GM08714 (cell line): ENCODE results near the gene WDR75.

Source experiments
- H3K4me3 ChIP-seq: fragments of 200-500 bp; sonication (Bioruptor generic); 2 replicates; pipeline ENCODE4 v1.5.1; 2014; ENCODE audit warnings: mild to moderate bottlenecking, low read length, inconsistent platforms
- ZNF274 ChIP-seq: IDR thresholded peaks from 2 replicates; pipeline ENCODE4 v1.6.1; 2012; ENCODE audit warnings: mild to moderate bottlenecking, low read depth, low read length

Gene WDR75

GRCh38 chr2:189501487-189501886, 60.2 kb downstream of the WDR75 start:
- no peak overlapping the region for H3K4me3 ChIP-seq
- TF ChIP-seq ZNF274: no peak

DNA sequence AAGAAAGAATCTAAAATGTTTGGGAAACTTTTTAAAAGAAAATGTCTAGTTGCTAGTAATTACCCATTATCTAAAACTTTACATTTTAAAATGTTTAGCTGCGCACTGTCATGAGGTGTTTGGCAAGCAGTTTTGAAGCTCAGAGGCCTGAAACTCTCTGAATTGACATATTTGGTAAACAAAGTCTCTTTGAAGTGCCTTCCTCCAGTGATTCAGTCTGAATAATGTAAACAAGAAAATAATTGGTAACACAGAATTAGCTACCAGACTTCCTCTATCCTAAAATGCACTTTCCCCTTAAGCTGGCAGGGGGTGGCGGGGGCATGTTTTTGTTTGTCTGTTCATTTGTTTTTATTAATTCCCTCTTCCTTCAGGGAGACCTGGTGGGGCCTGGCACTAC, 61.4 kb downstream of the WDR75 start:
- no peak overlapping the region for H3K4me3 ChIP-seq

GRCh38 chr2:189504238-189504637, 63.0 kb downstream of the WDR75 start:
- no peak for TF ChIP-seq ZNF274
- H3K4me3 ChIP-seq: no peak overlapping the region

More for the DNA sequence above, 61.4 kb downstream of the WDR75 start:
- no peak for TF ChIP-seq ZNF274

- no peak for TF ChIP-seq ZNF274
- no peak overlapping the region for H3K4me3 ChIP-seq
These were observed 64.2 kb downstream of the WDR75 start for GRCh38 chr2:189505492-189505891.

DNA sequence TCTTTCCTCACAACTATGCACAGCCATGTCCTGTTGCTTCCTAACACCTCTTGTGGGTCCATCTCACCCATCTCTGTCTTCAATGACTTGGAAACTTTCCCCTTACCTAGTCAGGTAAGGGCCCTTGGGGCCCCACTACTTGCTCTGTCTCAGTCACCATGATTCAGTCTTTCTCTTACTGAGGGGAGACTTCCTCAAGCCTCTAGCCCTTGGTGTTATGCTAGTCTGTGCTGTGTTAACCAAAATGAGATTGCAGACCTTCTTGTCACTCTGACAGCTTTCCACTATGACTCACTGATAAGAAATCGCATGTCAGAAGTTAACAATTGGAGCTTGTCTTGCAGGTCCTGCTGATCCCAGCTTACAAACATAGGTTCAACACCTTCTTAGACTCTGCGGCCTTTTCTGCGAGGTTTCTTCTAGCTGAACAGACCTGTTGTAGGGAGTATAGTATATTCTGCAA, 65.3 kb downstream of the WDR75 start:
- H3K4me3 ChIP-seq: no peak overlapping the region
- no peak for TF ChIP-seq ZNF274

GRCh38 chr2:189511210-189511959, 70.1 kb downstream of the WDR75 start:
- no peak for TF ChIP-seq ZNF274
- no peak overlapping the region for H3K4me3 ChIP-seq

DNA sequence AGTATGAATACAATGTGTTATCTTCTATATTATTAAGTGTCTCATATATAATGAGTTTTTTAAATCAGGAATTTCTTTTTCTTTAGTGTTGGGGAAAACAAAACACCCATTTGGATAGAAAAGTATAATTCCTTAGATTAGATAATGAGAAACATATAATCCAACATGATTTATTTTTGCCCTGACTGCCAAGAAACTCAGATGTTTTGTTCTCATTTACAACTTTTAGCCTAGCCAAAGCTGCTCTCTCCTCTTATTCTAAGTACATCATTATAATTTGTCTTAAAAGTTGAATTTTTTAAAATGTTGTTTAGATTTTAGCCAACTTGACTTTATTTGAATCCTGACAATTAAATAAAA, 70.7 kb downstream of the WDR75 start:
- no peak for TF ChIP-seq ZNF274
- H3K4me3 ChIP-seq: no peak overlapping the region

DNA sequence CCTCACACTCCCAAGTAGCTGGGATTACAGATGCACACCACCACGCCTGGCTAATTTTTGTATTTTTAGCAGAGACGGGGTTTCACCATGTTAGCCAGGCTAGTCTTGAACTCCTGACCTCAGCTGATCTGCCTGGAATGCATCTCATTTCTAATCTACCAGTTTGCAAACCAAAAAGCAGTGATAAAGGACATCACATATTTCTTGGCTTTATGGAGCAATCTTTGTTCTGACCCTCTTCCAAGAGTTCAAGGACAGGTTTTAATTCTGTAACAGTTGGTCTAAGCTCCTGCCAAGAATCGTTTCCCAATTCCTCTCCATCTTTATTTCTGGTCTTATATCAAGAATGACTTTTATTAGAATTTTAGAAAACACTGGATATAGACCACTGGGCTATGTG, 71.6 kb downstream of the WDR75 start:
- H3K4me3 ChIP-seq: no peak overlapping the region
- no peak for TF ChIP-seq ZNF274

DNA sequence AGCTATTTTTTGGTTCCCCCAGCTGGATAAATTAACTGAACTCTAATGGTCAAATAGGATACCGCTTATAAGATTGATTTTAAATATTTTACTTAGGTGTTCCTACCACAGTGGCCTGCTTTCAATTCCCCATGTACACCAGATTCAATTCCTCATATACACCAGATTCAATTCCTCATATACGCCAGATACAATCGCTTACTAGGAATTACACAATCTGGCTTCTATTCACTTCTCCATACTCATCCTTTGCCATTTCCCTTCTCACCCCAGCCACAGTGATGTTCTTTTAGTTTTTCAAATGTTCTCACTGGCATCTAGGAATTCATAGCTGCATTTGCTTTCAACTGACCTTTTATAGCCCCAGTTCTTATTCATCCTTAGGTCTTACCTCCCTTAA, 72.8 kb downstream of the WDR75 start:
- no peak overlapping the region for H3K4me3 ChIP-seq
- TF ChIP-seq ZNF274: no peak

GRCh38 chr2:189515264-189515663, 74.0 kb downstream of the WDR75 start:
- no peak for TF ChIP-seq ZNF274
- no peak overlapping the region for H3K4me3 ChIP-seq

DNA sequence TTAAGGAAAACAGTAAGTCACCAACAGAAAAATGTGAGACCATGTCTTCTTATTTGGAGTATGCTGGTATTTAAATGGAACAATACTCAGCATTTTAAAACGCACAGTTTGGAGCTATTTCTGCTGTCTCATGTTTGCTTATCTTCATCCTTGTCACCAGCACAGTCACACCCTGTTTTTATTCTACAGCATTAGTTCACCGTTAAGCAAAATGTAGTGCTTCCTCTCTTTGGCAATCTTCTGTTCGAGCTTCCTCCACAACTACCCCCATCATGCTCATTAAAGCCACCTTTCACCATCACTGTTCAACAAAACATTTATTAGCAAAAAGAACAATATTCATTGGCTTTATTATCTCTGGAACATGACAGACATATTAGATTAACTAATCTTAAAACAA, 75.3 kb downstream of the WDR75 start:
- H3K4me3 ChIP-seq: no peak overlapping the region
- no peak for TF ChIP-seq ZNF274

DNA sequence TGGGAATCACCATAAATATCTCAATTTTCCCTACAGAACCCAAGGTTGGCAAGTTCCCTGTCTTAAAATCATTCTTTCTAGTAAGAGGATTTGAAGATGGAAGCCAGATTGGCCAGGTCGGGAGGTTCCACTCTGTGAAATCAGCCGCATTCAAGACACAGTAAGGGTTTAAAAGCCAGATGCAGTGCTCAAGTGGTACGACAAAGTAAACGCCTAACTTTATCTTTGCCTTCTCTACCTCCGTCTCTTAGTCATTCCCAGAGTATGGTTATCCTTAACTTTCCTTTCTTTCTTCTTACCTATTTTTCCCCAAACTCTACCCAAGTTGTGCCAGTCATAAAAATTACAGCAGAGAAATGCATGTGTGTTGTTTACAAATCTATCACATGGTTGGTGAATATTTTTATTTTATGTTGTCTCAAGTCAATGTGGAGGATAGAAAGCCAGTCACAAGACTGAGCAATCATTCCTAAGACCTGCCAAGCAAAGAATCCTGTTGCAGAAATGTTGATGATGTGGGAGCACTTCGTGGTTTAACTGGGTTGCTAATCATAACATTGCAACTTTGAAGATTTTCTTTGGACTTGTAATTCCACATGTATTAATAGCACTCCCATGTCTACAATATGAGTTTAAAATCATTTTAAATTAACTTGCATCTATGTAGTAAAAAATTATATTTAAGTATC, 76.7 kb downstream of the WDR75 start:
- no peak overlapping the region for H3K4me3 ChIP-seq
- no peak for TF ChIP-seq ZNF274

DNA sequence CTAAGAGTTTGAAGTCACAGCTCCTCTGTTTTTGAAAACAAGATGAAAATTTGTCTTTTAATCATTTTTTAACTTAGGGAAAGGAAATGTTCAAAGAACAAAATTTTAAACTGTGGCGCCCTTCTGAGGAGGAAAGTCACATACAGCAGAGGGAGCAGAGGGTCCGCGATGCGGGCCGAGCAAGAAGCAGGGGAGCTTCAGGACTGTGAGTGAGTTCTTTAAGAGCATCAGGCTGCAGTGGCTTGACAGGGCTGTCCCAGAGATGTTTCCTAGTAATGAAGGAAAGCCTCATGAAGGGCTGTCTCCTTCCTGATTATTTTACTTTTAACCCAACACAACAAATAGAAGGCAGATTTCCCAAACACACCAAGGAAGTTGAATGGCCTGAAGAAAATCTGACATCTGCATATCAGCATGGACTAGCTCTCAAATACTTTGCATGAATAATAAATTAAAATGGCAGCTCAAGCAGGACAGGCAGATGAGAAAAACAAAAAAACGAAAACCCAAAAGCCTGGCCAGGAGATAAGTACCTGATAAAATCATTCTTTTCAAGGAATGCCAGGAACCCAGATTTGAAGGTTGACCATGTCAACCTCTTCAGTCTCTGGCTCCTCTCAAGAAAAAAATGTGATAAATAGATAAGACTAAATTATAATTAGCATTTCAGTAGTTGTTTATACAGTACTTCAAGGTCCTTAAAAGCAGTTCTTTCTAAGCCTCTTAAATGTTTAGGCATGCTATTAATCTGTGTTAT, 78.5 kb downstream of the WDR75 start:
- no peak for TF ChIP-seq ZNF274
- H3K4me3 ChIP-seq: no peak overlapping the region

GRCh38 chr2:189521699-189522434, 80.6 kb downstream of the WDR75 start:
- TF ChIP-seq ZNF274: no peak
- H3K4me3 ChIP-seq: no peak overlapping the region
